WERI-Rb-1 (cell line): ENCODE measurements around the gene ASIC2.

Source experiments
- DNase-seq: peaks from one replicate; pipeline ENCODE4 v3.0.0-alpha.2; 2020
- H3K27ac ChIP-seq: fragments of 250-450 bp; sonication (Bioruptor Pico); 2 replicates; pipeline ENCODE4 v1.5.1; 2020; ENCODE audit warnings: mild to moderate bottlenecking, moderate library complexity
- H3K27me3 ChIP-seq: fragments of 250-450 bp; sonication (Bioruptor Pico); 2 replicates; pipeline ENCODE4 v1.5.1; 2021; ENCODE audit warnings: mild to moderate bottlenecking, low read depth, moderate library complexity; ENCODE audit not compliant: insufficient read depth, severe bottlenecking
- H3K36me3 ChIP-seq: fragments of 250-450 bp; sonication (Bioruptor Pico); 2 replicates; pipeline ENCODE4 v1.5.1; 2020; ENCODE audit warnings: mild to moderate bottlenecking, moderate library complexity
- H3K4me3 ChIP-seq: 2 replicates; pipeline ENCODE4 v1.5.1; 2011; ENCODE audit warnings: low read depth, mild to moderate bottlenecking, control low read depth, low read length
- H3K9me3 ChIP-seq: fragments of 250-450 bp; sonication (Bioruptor Pico); 2 replicates; pipeline ENCODE4 v1.5.1; 2021; ENCODE audit warnings: mild to moderate bottlenecking, moderate library complexity; ENCODE audit not compliant: severe bottlenecking
- CTCF ChIP-seq: IDR thresholded peaks from 2 replicates; pipeline ENCODE4 v1.5.1; 2011; ENCODE audit warnings: low read depth, mild to moderate bottlenecking, control low read depth, inconsistent platforms, low read length

The ASIC2 gene

GRCh38 chr17:33294994-33295393 lies 1.9 kb upstream of the ASIC2 start:
- Histone ChIP-seq H3K36me3 (no peaks in the 10 kb centered on the region), H3K27ac (no peak overlapping the region)
- no peak for DNase-seq

GRCh38 chr17:33292201-33292980 lies 704 bp downstream of the ASIC2 start:
- Histone ChIP-seq H3K4me3 (peak overlapping the region; percentile 49), H3K9me3 (no peaks in the 10 kb centered on the region), H3K27me3 (peaks cover 46% of the 10 kb centered on the region), H3K36me3 (no peaks in the 10 kb centered on the region), H3K27ac (no peak overlapping the region)
- TF ChIP-seq CTCF, result peak; percentile 72
- DNase-seq, result peak; percentile 60

More at GRCh38 chr17:33294994-33295393, 1.9 kb upstream of the ASIC2 start:
- Histone ChIP-seq H3K9me3 (no peaks in the 10 kb centered on the region), H3K4me3 (no peak overlapping the region), H3K27me3 (peaks cover 39% of the 10 kb centered on the region)
- TF ChIP-seq CTCF, result no peak

GRCh38 chr17:33291248-33292200 lies 1.6 kb downstream of the ASIC2 start:
- Histone ChIP-seq H3K9me3 (no peaks in the 10 kb centered on the region), H3K4me3 (peak overlapping the region; percentile 46), H3K27me3 (peaks cover 44% of the 10 kb centered on the region), H3K36me3 (no peaks in the 10 kb centered on the region), H3K27ac (no peak overlapping the region)
- peak; percentile 51 for TF ChIP-seq CTCF
- DNase-seq, result peak; percentile 72

- TF ChIP-seq CTCF, result no peak
- Histone ChIP-seq H3K27me3 (peaks cover 40% of the 10 kb centered on the region), H3K9me3 (no peaks in the 10 kb centered on the region), H3K36me3 (no peaks in the 10 kb centered on the region), H3K4me3 (no peak overlapping the region), H3K27ac (no peak overlapping the region)
- DNase-seq, result no peak
Observed at GRCh38 chr17:33290253-33290652, 2.8 kb downstream of the ASIC2 start.

GRCh38 chr17:33288954-33289353 lies 4.1 kb downstream of the ASIC2 start:
- peaks cover 35% of the 10 kb centered on the region for H3K27me3 ChIP-seq
- no peaks in the 10 kb centered on the region for H3K9me3 ChIP-seq
- no peak overlapping the region for H3K4me3 ChIP-seq
- no peak overlapping the region for H3K27ac ChIP-seq
- H3K36me3 ChIP-seq, result no peaks in the 10 kb centered on the region
- TF ChIP-seq CTCF, result peak; percentile 40
- DNase-seq, result peak; percentile 24
